ENCODE measurements around the gene PDXDC1.
"Not testable (repeated sequence)": the region's sequence is repeated elsewhere in the genome, so short reads cannot be mapped to it uniquely, and the experiment has no call there.

PDXDC1 gene

GRCh38 chr16:15071916-15072769 is 97.3 kb downstream of the PDXDC1 start:
- H3K4me3 ChIP-seq (ENCODE audit: low read depth, low read length); H3K9me3 ChIP-seq; H3K4me1 ChIP-seq; H3K27me3 ChIP-seq; DNase-seq: not testable (repeated sequence)
- peaks cover 51% of the 10 kb centered on the region for H3K36me3 ChIP-seq
- TF ChIP-seq CTCF (IDR thresholded peaks at IDR 0.05; ENCODE audit: low read depth, low read length) = peak; percentile 30

GRCh38 chr16:15073101-15073500 is 98.3 kb downstream of the PDXDC1 start:
- H3K4me1 ChIP-seq = no peaks in the 10 kb centered on the region
- TF ChIP-seq CTCF (IDR thresholded peaks at IDR 0.05; ENCODE audit: low read depth, low read length) = no peak
- H3K4me3 ChIP-seq (ENCODE audit: low read depth, low read length) = no peak overlapping the region
- H3K9me3 ChIP-seq = no peaks in the 10 kb centered on the region
- H3K27me3 ChIP-seq = no peaks in the 10 kb centered on the region
- H3K36me3 ChIP-seq = peaks cover 51% of the 10 kb centered on the region
- DNase-seq = no peak

GRCh38 chr16:15076161-15076560 is 101.3 kb downstream of the PDXDC1 start:
- peaks cover 45% of the 10 kb centered on the region for H3K36me3 ChIP-seq
- not testable (repeated sequence) for H3K27me3 ChIP-seq; DNase-seq; H3K4me1 ChIP-seq; H3K4me3 ChIP-seq (ENCODE audit: low read depth, low read length); H3K9me3 ChIP-seq

- H3K4me3 ChIP-seq (ENCODE audit: low read depth, low read length); H3K9me3 ChIP-seq; H3K4me1 ChIP-seq; H3K27me3 ChIP-seq; DNase-seq: not testable (repeated sequence)
- H3K36me3 ChIP-seq = peaks cover 28% of the 10 kb centered on the region
These were observed 106.1 kb downstream of the PDXDC1 start for GRCh38 chr16:15080883-15081282.

GRCh38 chr16:15082788-15083187 is 108.0 kb downstream of the PDXDC1 start:
- H3K27me3 ChIP-seq; DNase-seq; H3K4me3 ChIP-seq (ENCODE audit: low read depth, low read length); H3K4me1 ChIP-seq; H3K9me3 ChIP-seq: not testable (repeated sequence)
- H3K36me3 ChIP-seq = peaks cover 23% of the 10 kb centered on the region

- H3K4me1 ChIP-seq; H3K9me3 ChIP-seq; H3K4me3 ChIP-seq (ENCODE audit: low read depth, low read length); H3K36me3 ChIP-seq; DNase-seq; H3K27me3 ChIP-seq: not testable (repeated sequence)
- TF ChIP-seq CTCF (IDR thresholded peaks at IDR 0.05; ENCODE audit: low read depth, low read length) = peak; percentile 29
These were observed 115.9 kb downstream of the PDXDC1 start for GRCh38 chr16:15090663-15091269.

GRCh38 chr16:15093571-15093954 is 118.7 kb downstream of the PDXDC1 start:
- H3K4me3 ChIP-seq (ENCODE audit: low read depth, low read length) = peak overlapping the region; percentile 88
- not testable (repeated sequence) for H3K27me3 ChIP-seq, DNase-seq, H3K36me3 ChIP-seq, H3K9me3 ChIP-seq, H3K4me1 ChIP-seq

GRCh38 chr16:15093955-15094827 is 119.4 kb downstream of the PDXDC1 start, which contains the start of gene RRN3:
Gene RRN3, minus strand, starts transcription at chr16:15094272. Its CDS starts 39 bp downstream, at chr16:15094233.
- not testable (repeated sequence) for H3K4me1 ChIP-seq, H3K27me3 ChIP-seq, H3K36me3 ChIP-seq, H3K9me3 ChIP-seq
- H3K4me3 ChIP-seq (ENCODE audit: low read depth, low read length) = peak within 1 kb of the TSS; percentile 88
- DNase-seq = peak; percentile 95

- not testable (repeated sequence) for H3K27me3 ChIP-seq; H3K4me3 ChIP-seq (ENCODE audit: low read depth, low read length); H3K4me1 ChIP-seq; H3K9me3 ChIP-seq; DNase-seq; H3K36me3 ChIP-seq
These were observed 121.8 kb downstream of the PDXDC1 start for GRCh38 chr16:15096583-15096972.

- H3K9me3 ChIP-seq; H3K4me3 ChIP-seq (ENCODE audit: low read depth, low read length); H3K36me3 ChIP-seq; H3K4me1 ChIP-seq; DNase-seq; H3K27me3 ChIP-seq: not testable (repeated sequence)
These were observed 124.6 kb downstream of the PDXDC1 start for GRCh38 chr16:15099366-15099909.

- not testable (repeated sequence) for H3K36me3 ChIP-seq; H3K4me3 ChIP-seq (ENCODE audit: low read depth, low read length); DNase-seq; H3K9me3 ChIP-seq; H3K4me1 ChIP-seq; H3K27me3 ChIP-seq
These were observed 125.7 kb downstream of the PDXDC1 start for GRCh38 chr16:15100372-15100987.
